Brain microvascular endothelial cell (primary cell): ENCODE results near the gene ENTREP3.

ENCODE experiments used
- DNase-seq: peaks from one replicate; pipeline ENCODE4 v3.0.0-alpha.2; 2020
- H3K27ac ChIP-seq: fragments of 250-450 bp; sonication (Bioruptor Pico); 2 replicates; pipeline ENCODE4 v1.5.1; 2020; ENCODE audit warnings: mild to moderate bottlenecking, moderate library complexity
- H3K27me3 ChIP-seq: fragments of 250-450 bp; sonication (Bioruptor Pico); replicated peaks from 2 replicates; pipeline ENCODE4 v1.5.1; 2020; ENCODE audit warnings: mild to moderate bottlenecking
- H3K36me3 ChIP-seq: fragments of 250-450 bp; sonication (Bioruptor Pico); replicated peaks from 2 replicates; pipeline ENCODE4 v1.5.1; 2020; ENCODE audit warnings: mild to moderate bottlenecking
- H3K4me3 ChIP-seq: 2 replicates; pipeline ENCODE4 v1.5.1; 2011; ENCODE audit warnings: low read depth, mild to moderate bottlenecking, control low read depth, low read length, moderate library complexity
- in situ Hi-C: cut with HindIII; loops from 2 replicates; pipeline ENCODE4 v1.10.0; 2017; ENCODE audit warnings: low sequenced_read_pairs, low pct_ligation_motif_present
- TF ChIP-seq, protein P1 (sequence below): IDR thresholded peaks from 2 replicates; pipeline ENCODE4 v1.5.1; 2011; ENCODE audit warnings: low read depth, mild to moderate bottlenecking, moderate library complexity, low read length, control low read depth, inconsistent platforms; ENCODE audit errors: missing control alignments

The ENTREP3 gene

DNA sequence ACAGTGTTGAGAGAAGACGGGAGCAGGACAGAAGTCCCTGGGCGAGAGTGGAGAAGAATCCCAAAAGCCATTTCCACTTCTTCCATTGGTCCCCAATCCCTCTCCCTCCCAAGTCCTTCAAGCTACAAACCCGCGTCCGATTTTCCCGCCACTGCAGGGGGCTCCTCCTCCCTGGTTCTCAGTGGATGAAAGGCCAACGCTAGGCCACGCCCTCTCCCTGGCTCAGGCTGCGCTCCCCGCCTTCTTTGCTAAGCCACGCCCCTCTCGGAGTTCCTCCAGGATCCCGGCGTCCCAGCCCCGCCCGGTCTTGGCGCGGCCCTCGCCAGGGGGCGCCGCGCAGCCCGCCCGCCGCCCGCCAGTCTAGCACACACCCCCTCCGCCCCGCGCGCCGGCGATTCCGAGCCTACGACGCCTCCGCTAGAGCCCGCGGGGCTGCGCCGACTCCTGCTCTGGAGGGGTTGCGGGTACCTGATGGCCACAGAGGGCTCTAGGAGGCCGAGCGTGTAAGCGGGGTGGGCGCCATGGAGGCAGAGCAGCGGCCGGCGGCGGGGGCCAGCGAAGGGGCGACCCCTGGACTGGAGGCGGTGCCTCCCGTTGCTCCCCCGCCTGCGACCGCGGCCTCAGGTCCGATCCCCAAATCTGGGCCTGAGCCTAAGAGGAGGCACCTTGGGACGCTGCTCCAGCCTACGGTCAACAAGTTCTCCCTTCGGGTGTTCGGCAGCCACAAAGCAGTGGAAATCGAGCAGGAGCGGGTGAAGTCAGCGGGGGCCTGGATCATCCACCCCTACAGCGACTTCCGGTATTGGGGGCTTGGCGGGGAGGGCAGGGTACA, 22.0 kb upstream of the ENTREP3 start, which contains the start of gene HCN3:
HCN3 (plus strand) TSS at position 394 of the 832 bp plus-strand sequence; CDS start at position 522, 128 bp downstream.
- no peaks in the 10 kb centered on the region for H3K27me3 ChIP-seq
- no peaks in the 10 kb centered on the region for H3K36me3 ChIP-seq
- in situ Hi-C loops = no loop called here
- peak within 1 kb of the TSS; percentile 58 for H3K4me3 ChIP-seq
- TF ChIP-seq, protein P1, sequence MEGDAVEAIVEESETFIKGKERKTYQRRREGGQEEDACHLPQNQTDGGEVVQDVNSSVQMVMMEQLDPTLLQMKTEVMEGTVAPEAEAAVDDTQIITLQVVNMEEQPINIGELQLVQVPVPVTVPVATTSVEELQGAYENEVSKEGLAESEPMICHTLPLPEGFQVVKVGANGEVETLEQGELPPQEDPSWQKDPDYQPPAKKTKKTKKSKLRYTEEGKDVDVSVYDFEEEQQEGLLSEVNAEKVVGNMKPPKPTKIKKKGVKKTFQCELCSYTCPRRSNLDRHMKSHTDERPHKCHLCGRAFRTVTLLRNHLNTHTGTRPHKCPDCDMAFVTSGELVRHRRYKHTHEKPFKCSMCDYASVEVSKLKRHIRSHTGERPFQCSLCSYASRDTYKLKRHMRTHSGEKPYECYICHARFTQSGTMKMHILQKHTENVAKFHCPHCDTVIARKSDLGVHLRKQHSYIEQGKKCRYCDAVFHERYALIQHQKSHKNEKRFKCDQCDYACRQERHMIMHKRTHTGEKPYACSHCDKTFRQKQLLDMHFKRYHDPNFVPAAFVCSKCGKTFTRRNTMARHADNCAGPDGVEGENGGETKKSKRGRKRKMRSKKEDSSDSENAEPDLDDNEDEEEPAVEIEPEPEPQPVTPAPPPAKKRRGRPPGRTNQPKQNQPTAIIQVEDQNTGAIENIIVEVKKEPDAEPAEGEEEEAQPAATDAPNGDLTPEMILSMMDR = peak; percentile 49
- DNase-seq = peak; percentile 95
- H3K27ac ChIP-seq = no peak within 1 kb of the TSS

DNA sequence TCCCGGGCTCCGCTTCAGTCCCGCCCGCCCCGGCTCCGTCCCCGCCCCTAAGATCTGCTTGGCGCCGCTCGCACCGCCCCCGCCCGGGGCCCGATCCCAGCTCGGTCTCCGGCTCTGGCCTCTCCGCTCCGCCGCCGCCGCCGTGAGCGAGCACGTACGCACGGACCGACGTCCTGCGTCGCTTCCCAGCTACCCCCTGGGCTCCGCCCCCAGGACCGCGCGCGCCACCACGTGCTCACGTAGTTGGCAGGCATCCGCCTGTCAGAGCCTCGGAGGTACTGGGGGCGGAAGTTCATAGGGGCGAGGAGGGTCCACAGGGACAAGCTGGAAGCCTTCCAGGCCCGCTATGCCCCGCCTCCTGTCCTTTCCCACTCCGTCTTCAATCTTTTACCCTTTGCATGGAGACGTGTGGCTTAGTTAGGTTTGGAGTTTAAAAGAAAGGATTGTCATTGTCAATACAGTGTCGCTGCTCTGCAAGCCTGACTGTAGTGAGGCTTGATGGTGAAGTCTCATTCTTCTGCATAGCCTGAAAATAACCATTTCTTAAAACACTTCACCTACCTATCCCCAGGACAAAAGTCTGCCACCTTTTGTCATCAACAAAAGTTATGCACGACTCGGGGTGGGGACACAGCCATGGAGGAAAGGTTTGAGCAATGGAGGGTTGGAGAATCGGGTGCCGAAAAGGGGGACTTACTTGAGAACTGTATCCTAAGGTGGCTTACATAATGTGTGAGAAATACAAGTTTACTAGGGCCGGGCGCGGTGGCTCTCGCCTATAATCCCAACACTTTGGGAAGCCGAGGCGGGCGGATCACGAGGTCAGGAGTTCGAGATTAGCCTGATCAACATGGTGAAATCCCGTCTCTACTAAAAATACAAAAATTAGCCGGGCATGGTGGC, 18.3 kb upstream of the ENTREP3 start, which contains the start of gene CLK2:
CLK2 (minus strand) TSS at position 162 of the 903 bp plus-strand sequence. CDS start 2,527 bp downstream, outside the sequence.
- TF ChIP-seq, protein P1 = no peak
- in situ Hi-C loops = no loop called here

DNA sequence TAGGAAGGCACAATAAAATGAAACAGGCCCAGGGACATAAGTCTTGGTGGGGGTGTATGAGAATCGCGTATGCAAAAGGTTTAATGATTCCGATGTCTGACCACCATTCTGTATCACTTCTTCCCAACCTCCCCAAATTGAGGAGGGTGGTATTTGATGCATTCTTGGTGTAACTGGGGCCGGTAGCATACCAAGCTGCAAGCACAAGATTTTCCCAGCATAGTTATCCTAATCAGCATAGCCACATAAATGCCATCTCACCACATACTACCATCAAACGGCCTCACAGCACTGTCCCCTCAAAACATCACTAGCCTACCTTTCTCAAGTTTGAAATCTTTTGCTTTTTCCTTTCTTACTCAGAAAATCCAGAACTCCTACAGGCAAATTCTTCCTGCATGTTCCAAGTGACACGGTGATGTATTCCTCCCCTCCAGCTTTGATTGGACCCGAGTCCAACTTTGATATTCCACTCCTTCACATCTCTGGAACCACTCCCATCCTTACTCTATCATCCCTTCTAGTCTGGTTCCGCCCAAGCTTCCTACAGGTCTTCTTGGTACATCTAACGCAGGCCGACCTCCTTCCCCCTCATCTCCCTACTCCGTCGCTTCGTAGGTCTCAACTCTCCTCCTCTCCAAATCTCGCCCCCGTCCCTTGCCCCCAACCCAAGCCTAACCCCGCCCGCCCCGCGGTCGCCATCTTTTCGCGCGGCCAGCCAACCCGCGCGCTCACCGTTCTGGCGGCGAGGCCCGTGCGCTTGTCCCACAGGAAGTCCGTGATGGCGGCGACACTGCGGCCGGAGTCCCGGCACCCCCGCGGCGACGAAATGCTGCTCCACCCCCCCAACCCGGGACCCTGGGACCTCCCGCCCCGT, 17.4 kb upstream of the ENTREP3 start:
- Histone ChIP-seq H3K27me3 (no peaks in the 10 kb centered on the region), H3K4me3 (peak overlapping the region; percentile 83), H3K36me3 (peaks cover 37% of the 10 kb centered on the region), H3K27ac (peak overlapping the region; percentile 86)
- in situ Hi-C loops = no loop called here
- peak; percentile 53 for DNase-seq
- TF ChIP-seq, protein P1 = no peak

More for the DNA sequence above, 18.3 kb upstream of the ENTREP3 start, which contains the start of gene CLK2:
- peak; percentile 87 for DNase-seq
- Histone ChIP-seq H3K27ac (peak within 1 kb of the TSS; percentile 86), H3K27me3 (no peaks in the 10 kb centered on the region), H3K36me3 (peaks cover 28% of the 10 kb centered on the region), H3K4me3 (peak within 1 kb of the TSS; percentile 83)

DNA sequence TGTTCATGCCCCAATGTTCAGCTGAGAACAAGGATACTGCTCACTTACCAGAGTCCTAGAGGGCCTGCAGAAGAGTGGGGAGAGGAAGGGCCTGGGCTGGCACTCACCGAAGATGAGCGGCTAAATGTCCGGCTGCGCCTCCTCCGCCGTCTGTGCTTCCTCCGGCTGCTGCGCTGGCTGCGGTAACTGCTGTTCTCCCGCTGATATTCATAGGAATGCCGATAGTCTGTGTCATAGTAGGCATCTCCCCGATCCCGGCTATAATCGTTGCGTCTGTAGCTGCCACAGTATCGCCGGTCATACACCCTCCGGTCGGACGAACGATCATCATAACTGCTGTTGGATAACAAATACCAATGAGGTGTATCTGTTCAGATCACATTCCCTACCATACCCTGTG, 14.1 kb upstream of the ENTREP3 start:
- peaks cover 64% of the 10 kb centered on the region for H3K36me3 ChIP-seq
- TF ChIP-seq, protein P1 = no peak
- in situ Hi-C loops = no loop called here

DNA sequence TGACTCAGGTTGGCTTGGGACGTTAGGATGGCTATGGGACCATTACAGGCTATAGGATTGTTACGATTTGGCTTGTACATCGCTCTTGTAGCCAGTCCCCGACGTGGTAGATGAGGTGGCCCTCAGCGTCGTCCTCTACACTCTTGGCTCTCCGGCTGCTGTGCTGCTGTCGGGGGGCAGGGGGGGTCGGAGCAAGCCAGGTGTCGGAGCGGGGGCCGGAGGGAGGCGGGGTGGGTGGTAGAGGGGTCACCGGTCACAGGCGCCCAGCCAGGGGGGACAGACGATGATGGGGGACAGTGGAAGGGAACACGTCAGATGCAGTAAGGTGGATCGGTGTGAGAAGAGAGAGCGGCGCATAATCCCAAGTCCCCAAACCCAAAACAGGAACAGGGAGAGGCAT, 13.3 kb upstream of the ENTREP3 start:
- H3K36me3 ChIP-seq = peaks cover 72% of the 10 kb centered on the region
- no peak for DNase-seq
- TF ChIP-seq, protein P1 = no peak
- H3K27me3 ChIP-seq = no peaks in the 10 kb centered on the region
- in situ Hi-C loops = no loop called here
- H3K27ac ChIP-seq = no peak overlapping the region
- no peak overlapping the region for H3K4me3 ChIP-seq

More for the DNA sequence above, 14.1 kb upstream of the ENTREP3 start:
- no peaks in the 10 kb centered on the region for H3K27me3 ChIP-seq
- no peak overlapping the region for H3K27ac ChIP-seq
- H3K4me3 ChIP-seq = no peak overlapping the region
- no peak for DNase-seq
